Neuronal stem cell (in vitro differentiated cells): ENCODE measurements around the gene AMZ1.

ENCODE experiments used
- DNase-seq: peaks from one replicate; pipeline ENCODE4 v3.0.0-alpha.2; 2013; ENCODE audit warnings: low spot score
- H2AFZ ChIP-seq: one replicate; pipeline ENCODE4 v1.6.1; 2013; ENCODE audit warnings: mild to moderate bottlenecking, low read length, inconsistent platforms
- H2AK5ac ChIP-seq: 2 replicates; pipeline ENCODE4 v1.6.1; 2013; ENCODE audit warnings: low read depth, mild to moderate bottlenecking, inconsistent platforms, low read length, moderate library complexity, mixed read lengths
- H2BK120ac ChIP-seq: 2 replicates; pipeline ENCODE4 v1.6.1; 2013; ENCODE audit warnings: low read depth, mild to moderate bottlenecking, inconsistent platforms, low read length, moderate library complexity, mixed read lengths
- H2BK12ac ChIP-seq: one replicate; pipeline ENCODE4 v1.6.1; 2013; ENCODE audit warnings: low read length, inconsistent platforms
- H2BK15ac ChIP-seq: 2 replicates; pipeline ENCODE4 v1.6.1; 2013; ENCODE audit warnings: mild to moderate bottlenecking, low read length, inconsistent platforms, mixed read lengths
- H2BK5ac ChIP-seq: one replicate; pipeline ENCODE4 v1.6.1; 2013; ENCODE audit warnings: inconsistent platforms, mild to moderate bottlenecking, low read length, moderate library complexity
- H3K14ac ChIP-seq: one replicate; pipeline ENCODE4 v1.6.1; 2013; ENCODE audit warnings: low read length, inconsistent platforms
- H3K18ac ChIP-seq: 2 replicates; pipeline ENCODE4 v1.6.1; 2013; ENCODE audit warnings: low read length, inconsistent platforms
- H3K23ac ChIP-seq: 2 replicates; pipeline ENCODE4 v1.6.1; 2013; ENCODE audit warnings: low read depth, mild to moderate bottlenecking, mixed read lengths, low read length, inconsistent platforms; ENCODE audit not compliant: poor library complexity
- H3K27ac ChIP-seq: replicated peaks from 3 replicates; pipeline ENCODE4 v1.5.1; 2013; ENCODE audit warnings: low read length, inconsistent platforms
- H3K27me3 ChIP-seq, 3 experiments: 2 replicates each; pipeline ENCODE4 v1.6.1; 2013; ENCODE audit warnings: low read length in 3 of 3, mild to moderate bottlenecking in 2 of 3, inconsistent platforms in 1 of 3, low read depth in 1 of 3, mixed read lengths in 1 of 3, moderate library complexity in 1 of 3; ENCODE audit not compliant: control insufficient read depth in 3 of 3, insufficient read depth in 3 of 3
- H3K36me3 ChIP-seq, 2 donors: replicated peaks in 1 of 2; 2 replicates each; pipeline ENCODE4 v1.6.1; 2013; ENCODE audit warnings: low read length in 2 of 2; ENCODE audit not compliant: control insufficient read depth in 2 of 2, insufficient read depth in 2 of 2
- H3K4ac ChIP-seq: 2 replicates; pipeline ENCODE4 v1.6.1; 2013; ENCODE audit warnings: inconsistent platforms, mild to moderate bottlenecking, low read length, moderate library complexity
- H3K4me1 ChIP-seq, 2 donors: 1 replicate in 1 of 2; 2 replicates in 1 of 2; pipeline ENCODE4 v1.6.1; 2013; ENCODE audit warnings: low read length in 2 of 2, low read depth in 1 of 2; ENCODE audit not compliant: control insufficient read depth in 2 of 2, insufficient read depth in 1 of 2
- H3K4me2 ChIP-seq: one replicate; pipeline ENCODE4 v1.6.1; 2013; ENCODE audit warnings: mild to moderate bottlenecking, low read length, inconsistent platforms; ENCODE audit not compliant: insufficient read depth, poor library complexity, severe bottlenecking
- H3K4me3 ChIP-seq, 2 donors: 2 replicates each; pipeline ENCODE4 v1.5.1; 2013; ENCODE audit warnings: low read length in 2 of 2, mild to moderate bottlenecking in 2 of 2, inconsistent platforms in 1 of 2, moderate library complexity in 1 of 2
- H3K79me1 ChIP-seq: one replicate; pipeline ENCODE4 v1.6.1; 2013; ENCODE audit warnings: low read depth, mild to moderate bottlenecking, inconsistent platforms, low read length, moderate library complexity
- H3K9ac ChIP-seq: one replicate; pipeline ENCODE4 v1.6.1; 2013; ENCODE audit warnings: mild to moderate bottlenecking, low read depth, low read length, inconsistent platforms; ENCODE audit not compliant: poor library complexity
- H3K9me3 ChIP-seq, 2 donors: replicated peaks in 1 of 2; 2 replicates each; pipeline versions ENCODE3 to v1.6.1; 2013; ENCODE audit warnings: low read length in 2 of 2, mild to moderate bottlenecking in 2 of 2, inconsistent platforms in 1 of 2, low read depth in 1 of 2, mixed read lengths in 1 of 2, moderate library complexity in 1 of 2; ENCODE audit not compliant: control insufficient read depth in 2 of 2, insufficient read depth in 1 of 2
- H4K8ac ChIP-seq: one replicate; pipeline ENCODE4 v1.6.1; 2013; ENCODE audit warnings: low read depth, mild to moderate bottlenecking, inconsistent platforms, low read length, moderate library complexity
- H4K91ac ChIP-seq: one replicate; pipeline ENCODE4 v1.6.1; 2013; ENCODE audit warnings: low read length, low read depth, mild to moderate bottlenecking, inconsistent platforms; ENCODE audit not compliant: poor library complexity
- WGBS, 2 donors: extraction: QIAGEN DNeasy Blood & Tissue Kit; methylation state at CpG; one replicate each; pipeline ENCODE4 v1.1.7; 2013; ENCODE audit warnings: missing lambda C conversion rate in 2 of 2, mixed read lengths in 1 of 2; ENCODE audit not compliant: insufficient read length in 2 of 2, insufficient replicate concordance in 1 of 2; ENCODE audit errors: extremely low coverage in 2 of 2; 5-methylcytosine and 5-hydroxymethylcytosine counted together

Gene AMZ1

GRCh38 chr7:2724453-2725177, 36.6 kb downstream of the AMZ1 start:
- Histone ChIP-seq H3K4ac (no peak overlapping the region), H4K91ac (no peak overlapping the region), H3K9ac (no peak overlapping the region), H3K4me1 (peaks cover 0 to 1% of the 10 kb centered on the region in 2 donors), H3K4me3 (no peak overlapping the region), H2BK15ac (no peak overlapping the region), H2BK120ac (no peak overlapping the region), H2BK12ac (no peak overlapping the region), H3K14ac (peak overlapping the region; percentile 38), H2BK5ac (no peak overlapping the region), H4K8ac (no peak overlapping the region), H3K18ac (no peak overlapping the region), H2AK5ac (no peak overlapping the region), H3K9me3 (no peaks in the 10 kb centered on the region), H3K27ac (no peak overlapping the region), H3K23ac (no peak overlapping the region), H3K79me1 (peaks cover 4% of the 10 kb centered on the region), H2AFZ (no peak overlapping the region), H3K36me3 (peaks cover 19 to 43% of the 10 kb centered on the region in 2 donors), H3K27me3 (no peaks in the 10 kb centered on the region), H3K4me2 (no peak overlapping the region)
- no CpG with 5 or more reads among the region's 31 CpGs for WGBS, 2 donors
- no peak for DNase-seq

DNA sequence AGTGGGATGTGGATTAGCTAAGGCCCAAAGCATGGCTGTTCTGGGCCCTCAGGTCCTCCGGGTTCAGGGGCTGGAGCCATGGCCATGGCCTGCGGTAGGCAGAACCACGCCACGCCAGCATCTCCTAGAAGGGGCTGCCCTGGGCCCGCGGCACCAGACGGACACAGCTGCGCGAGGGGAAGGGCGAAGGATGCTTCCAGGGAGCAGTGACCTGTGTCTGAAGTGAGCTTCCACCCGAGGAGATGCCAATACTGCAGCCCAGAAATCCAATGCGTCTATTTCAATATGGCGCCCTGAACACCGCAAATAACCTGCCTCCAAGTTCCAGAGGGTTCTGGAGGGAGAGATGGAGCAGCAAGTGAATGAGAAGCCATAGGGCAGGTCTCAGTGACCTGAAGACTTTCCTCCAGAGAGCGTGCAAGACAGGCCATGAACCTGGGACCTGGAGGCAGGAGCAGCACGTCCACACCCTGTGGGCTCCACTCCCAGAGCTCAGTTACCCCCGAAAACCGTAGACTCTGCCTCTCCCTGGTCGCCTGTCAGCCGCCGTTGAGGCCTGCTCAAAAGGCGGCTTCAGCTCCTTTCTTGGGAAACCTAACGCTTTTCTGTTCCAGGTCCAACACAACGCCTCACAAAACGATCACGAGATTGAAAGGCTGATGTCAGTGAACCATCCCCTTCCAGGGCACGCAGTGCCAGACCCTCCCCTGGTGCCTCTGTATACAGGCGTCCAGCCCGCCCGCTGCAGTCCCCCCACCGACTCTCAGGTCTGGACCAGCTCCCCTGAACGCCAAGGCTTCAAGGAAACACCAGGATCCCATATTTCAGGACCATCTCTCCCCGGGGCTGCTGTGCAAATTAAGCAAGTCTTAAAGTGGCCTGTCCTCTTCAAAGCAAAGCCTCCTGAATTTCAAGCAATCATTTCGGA, 37.4 kb downstream of the AMZ1 start:
- no peak overlapping the region for H3K4ac ChIP-seq
- no peak overlapping the region for H3K9ac ChIP-seq
- no peak overlapping the region for H2AFZ ChIP-seq
- no peaks in the 10 kb centered on the region for H3K27me3 ChIP-seq
- peaks cover 16 to 51% of the 10 kb centered on the region in 2 donors for H3K36me3 ChIP-seq
- DNase-seq, result no peak
- H3K4me2 ChIP-seq, result no peak overlapping the region
- H3K9me3 ChIP-seq, result no peaks in the 10 kb centered on the region
- no peak overlapping the region for H3K14ac ChIP-seq
- H3K18ac ChIP-seq, result no peak overlapping the region
- no CpG with 5 or more reads among the region's 34 CpGs for WGBS, 2 donors
- H4K8ac ChIP-seq, result no peak overlapping the region
- no peak overlapping the region for H2BK12ac ChIP-seq
- no peak overlapping the region for H2BK120ac ChIP-seq
- H3K4me3 ChIP-seq, result no peak overlapping the region
- H2BK15ac ChIP-seq, result no peak overlapping the region
- no peak overlapping the region for H4K91ac ChIP-seq
- H3K23ac ChIP-seq, result no peak overlapping the region
- no peak overlapping the region for H2AK5ac ChIP-seq
- peaks cover 4% of the 10 kb centered on the region for H3K79me1 ChIP-seq
- peaks cover 0 to 1% of the 10 kb centered on the region in 2 donors for H3K4me1 ChIP-seq
- no peak overlapping the region for H3K27ac ChIP-seq
- no peak overlapping the region for H2BK5ac ChIP-seq

- Histone ChIP-seq H3K4me3 (no peak overlapping the region), H3K79me1 (peaks cover 4% of the 10 kb centered on the region), H3K9ac (no peak overlapping the region), H2BK120ac (no peak overlapping the region), H4K8ac (peak overlapping the region; percentile 27), H2BK12ac (no peak overlapping the region), H3K18ac (no peak overlapping the region), H3K23ac (peak overlapping the region; percentile 56), H3K14ac (no peak overlapping the region), H3K27ac (no peak overlapping the region), H2AK5ac (no peak overlapping the region), H3K4ac (no peak overlapping the region), H2BK5ac (no peak overlapping the region), H2AFZ (no peak overlapping the region), H3K27me3 (no peaks in the 10 kb centered on the region), H2BK15ac (no peak overlapping the region), H3K9me3 (no peaks in the 10 kb centered on the region), H3K4me2 (no peak overlapping the region), H3K4me1 (peaks cover 0 to 1% of the 10 kb centered on the region in 2 donors), H3K36me3 (peaks cover 18 to 53% of the 10 kb centered on the region in 2 donors), H4K91ac (no peak overlapping the region)
- WGBS, 2 donors, result no CpG with 5 or more reads among the region's 18 CpGs
- DNase-seq, result no peak
Measured at GRCh38 chr7:2726316-2727018, 38.5 kb downstream of the AMZ1 start.
